22Rv1 (cell line): ENCODE measurements around the gene OR5AS1.
"Not testable (repeated sequence)": the region's sequence is repeated elsewhere in the genome, so short reads cannot be mapped to it uniquely, and the experiment has no call there.

ENCODE experiments used
- CTCF ChIP-seq: fragments of 450-650 bp; IDR thresholded peaks from 2 replicates; pipeline ENCODE4 v1.5.1; 2017; ENCODE audit warnings: mild to moderate bottlenecking
- ZFX ChIP-seq: fragments of 450-650 bp; IDR thresholded peaks from 2 replicates; pipeline ENCODE4 v1.6.1; 2017; ENCODE audit warnings: antibody characterized with exemption, borderline replicate concordance

GRCh38 chr11:56058260-56058780 is 30.9 kb downstream of the OR5AS1 start:
- not testable (repeated sequence) for TF ChIP-seq CTCF, ZFX
